Hepatocyte (in vitro differentiated cells): ENCODE data around the gene RNF128. TPM values are rescaled to one million over a fixed set of nuclear protein-coding genes. Genes with fewer than 3 reads are reported as not detected.

Experiments used
- DNase-seq: peaks from one replicate; pipeline ENCODE4 v3.0.0-alpha.2; 2016; ENCODE audit warnings: low spot score
- H2AFZ ChIP-seq: fragments of 200-600 bp; sonication (generic); 2 replicates; pipeline ENCODE4 v1.6.0; 2016; ENCODE audit warnings: antibody characterized with exemption, mild to moderate bottlenecking
- H3K27ac ChIP-seq: fragments of 200-600 bp; sonication (generic); 2 replicates; pipeline ENCODE4 v1.5.1; 2016; ENCODE audit warnings: mild to moderate bottlenecking
- H3K27me3 ChIP-seq: fragments of 200-600 bp; sonication (generic); 2 replicates; pipeline ENCODE4 v1.6.1; 2016
- H3K36me3 ChIP-seq: fragments of 200-600 bp; sonication (generic); replicated peaks from 2 replicates; pipeline ENCODE4 v1.5.1; 2016; ENCODE audit warnings: low read depth; ENCODE audit not compliant: insufficient read depth
- H3K4me1 ChIP-seq: fragments of 200-600 bp; sonication (generic); 2 replicates; pipeline ENCODE4 v1.5.1; 2016; ENCODE audit warnings: mild to moderate bottlenecking, moderate library complexity; ENCODE audit not compliant: insufficient read depth
- H3K4me2 ChIP-seq: fragments of 200-600 bp; sonication (generic); 2 replicates; pipeline ENCODE4 v1.6.0; 2016
- H3K4me3 ChIP-seq: fragments of 200-600 bp; sonication (generic); 2 replicates; pipeline ENCODE4 v1.5.1; 2016; ENCODE audit warnings: mild to moderate bottlenecking
- H3K79me2 ChIP-seq: fragments of 200-600 bp; sonication (generic); 2 replicates; pipeline ENCODE4 v1.6.0; 2017; ENCODE audit warnings: mild to moderate bottlenecking
- H3K9me2 ChIP-seq: fragments of 200-600 bp; sonication (generic); replicated peaks from 2 replicates; pipeline ENCODE4 v1.6.0; 2017; ENCODE audit warnings: mild to moderate bottlenecking; ENCODE audit not compliant: insufficient read depth
- H3K9me3 ChIP-seq: fragments of 200-600 bp; sonication (generic); 2 replicates; pipeline ENCODE4 v1.5.1; 2016; ENCODE audit warnings: low read depth, mild to moderate bottlenecking
- H4K20me1 ChIP-seq: fragments of 200-600 bp; sonication (generic); 2 replicates; pipeline ENCODE4 v1.6.0; 2016; ENCODE audit warnings: mild to moderate bottlenecking; ENCODE audit not compliant: insufficient read depth, poor library complexity, severe bottlenecking
- EZH2 ChIP-seq: fragments of 200-600 bp; sonication (generic); IDR thresholded peaks from 2 replicates; pipeline ENCODE4 v1.6.1; 2016; ENCODE audit warnings: antibody characterized with exemption, mild to moderate bottlenecking, borderline replicate concordance
- EZH2phosphoT487 ChIP-seq: fragments of 200-600 bp; sonication (generic); IDR thresholded peaks from one replicate; pipeline ENCODE4 v1.6.1; 2018; ENCODE audit warnings: antibody characterized with exemption, mild to moderate bottlenecking, low read depth, moderate library complexity; ENCODE audit not compliant: unreplicated experiment, severe bottlenecking
- WGBS: methylation state at CpG from one replicate; pipeline ENCODE4 v1.1.6; 2016; ENCODE audit warnings: low lambda C conversion rate; ENCODE audit errors: missing lambda C conversion rate; 5-methylcytosine and 5-hydroxymethylcytosine counted together
- polyA plus RNA-seq: library from polyadenylated mRNA; unstranded; fragments of >200 nt; fragmentation: Nextera tagmentation; extraction: Ambion mirVana; gene quantifications from 2 replicates; pipeline ENCODE4 v1.2.1, GENCODE V29; 2016
- total RNA-seq: library from RNA; depleted of rRNA; stranded (reverse); fragments of >200 nt; gene quantifications from 2 replicates; pipeline ENCODE4 v1.2.3, GENCODE V29; 2014
- TF ChIP-seq, protein P1 (sequence below): fragments of 200-600 bp; sonication (generic); IDR thresholded peaks from 2 replicates; pipeline ENCODE4 v1.5.1; 2016; ENCODE audit warnings: antibody characterized with exemption, mild to moderate bottlenecking; ENCODE audit not compliant: poor library complexity

RNF128 gene
- total and polyA plus RNA-seq, 2 experiments from 2014 or later, result 58.0 to 101 TPM

GRCh38 chrX:106711375-106711774 is 15.1 kb upstream of the RNF128 start:
- DNase-seq, result no peak
- H3K36me3 ChIP-seq, result no peaks in the 10 kb centered on the region
- no peaks in the 10 kb centered on the region for H3K9me2 ChIP-seq
- H3K4me1 ChIP-seq, result no peaks in the 10 kb centered on the region
- H3K27ac ChIP-seq, result no peak overlapping the region
- no peaks in the 10 kb centered on the region for H3K79me2 ChIP-seq
- no peaks in the 10 kb centered on the region for H3K27me3 ChIP-seq
- no peak for TF ChIP-seq EZH2phosphoT487
- H3K4me2 ChIP-seq, result no peak overlapping the region
- no peak overlapping the region for H2AFZ ChIP-seq
- peaks cover 4% of the 10 kb centered on the region for H3K9me3 ChIP-seq
- no peak overlapping the region for H3K4me3 ChIP-seq
- 83% methylated on average over 4 of the region's 4 CpGs for WGBS
- H4K20me1 ChIP-seq, result no peaks in the 10 kb centered on the region

- no peak overlapping the region for H2AFZ ChIP-seq
- peaks cover 4% of the 10 kb centered on the region for H3K9me3 ChIP-seq
- peak overlapping the region; percentile 78 for H3K27ac ChIP-seq
- no peaks in the 10 kb centered on the region for H4K20me1 ChIP-seq
- no peak overlapping the region for H3K4me3 ChIP-seq
- 63% methylated on average over 1 of the region's 1 CpG for WGBS
- H3K9me2 ChIP-seq, result no peaks in the 10 kb centered on the region
- no peaks in the 10 kb centered on the region for H3K79me2 ChIP-seq
- TF ChIP-seq EZH2, result no peak
- no peak for TF ChIP-seq EZH2phosphoT487
- TF ChIP-seq, protein P1, sequence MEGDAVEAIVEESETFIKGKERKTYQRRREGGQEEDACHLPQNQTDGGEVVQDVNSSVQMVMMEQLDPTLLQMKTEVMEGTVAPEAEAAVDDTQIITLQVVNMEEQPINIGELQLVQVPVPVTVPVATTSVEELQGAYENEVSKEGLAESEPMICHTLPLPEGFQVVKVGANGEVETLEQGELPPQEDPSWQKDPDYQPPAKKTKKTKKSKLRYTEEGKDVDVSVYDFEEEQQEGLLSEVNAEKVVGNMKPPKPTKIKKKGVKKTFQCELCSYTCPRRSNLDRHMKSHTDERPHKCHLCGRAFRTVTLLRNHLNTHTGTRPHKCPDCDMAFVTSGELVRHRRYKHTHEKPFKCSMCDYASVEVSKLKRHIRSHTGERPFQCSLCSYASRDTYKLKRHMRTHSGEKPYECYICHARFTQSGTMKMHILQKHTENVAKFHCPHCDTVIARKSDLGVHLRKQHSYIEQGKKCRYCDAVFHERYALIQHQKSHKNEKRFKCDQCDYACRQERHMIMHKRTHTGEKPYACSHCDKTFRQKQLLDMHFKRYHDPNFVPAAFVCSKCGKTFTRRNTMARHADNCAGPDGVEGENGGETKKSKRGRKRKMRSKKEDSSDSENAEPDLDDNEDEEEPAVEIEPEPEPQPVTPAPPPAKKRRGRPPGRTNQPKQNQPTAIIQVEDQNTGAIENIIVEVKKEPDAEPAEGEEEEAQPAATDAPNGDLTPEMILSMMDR, result no peak
- H3K4me2 ChIP-seq, result peak overlapping the region; percentile 58
- H3K4me1 ChIP-seq, result no peaks in the 10 kb centered on the region
- no peak for DNase-seq
- no peaks in the 10 kb centered on the region for H3K36me3 ChIP-seq
- H3K27me3 ChIP-seq, result no peaks in the 10 kb centered on the region
Observed at GRCh38 chrX:106716004-106716403, 10.5 kb upstream of the RNF128 start.

DNA sequence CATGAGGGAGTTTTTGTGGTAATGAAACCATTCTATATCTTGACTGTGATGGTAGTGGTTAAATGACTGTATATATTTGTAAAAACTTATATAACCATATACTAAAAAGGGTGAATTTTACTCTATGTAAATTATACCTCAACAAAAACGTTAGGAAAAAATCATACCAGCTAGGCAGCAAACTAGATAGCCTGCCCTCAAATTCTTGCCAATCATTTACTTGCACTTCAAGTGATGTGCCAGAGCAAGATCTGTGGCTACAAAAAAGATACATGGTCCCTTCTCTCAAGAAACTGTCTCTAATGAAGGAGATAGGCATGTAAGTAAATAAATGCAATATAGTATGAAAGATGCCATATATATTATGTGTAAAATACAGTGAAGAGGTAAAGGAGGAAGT is 10.0 kb upstream of the RNF128 start:
- H3K9me3 ChIP-seq, result peaks cover 4% of the 10 kb centered on the region
- no peak for DNase-seq
- H3K4me1 ChIP-seq, result no peaks in the 10 kb centered on the region
- no peaks in the 10 kb centered on the region for H3K79me2 ChIP-seq
- H3K9me2 ChIP-seq, result no peaks in the 10 kb centered on the region
- peak overlapping the region; percentile 78 for H3K27ac ChIP-seq
- H3K4me2 ChIP-seq, result peak overlapping the region; percentile 58
- WGBS, result 9% methylated on average over 1 of the region's 1 CpG
- no peaks in the 10 kb centered on the region for H4K20me1 ChIP-seq
- no peaks in the 10 kb centered on the region for H3K27me3 ChIP-seq
- no peak overlapping the region for H2AFZ ChIP-seq
- TF ChIP-seq EZH2phosphoT487 (no peak), EZH2 (no peak)
- TF ChIP-seq, protein P1, result no peak
- H3K4me3 ChIP-seq, result no peak overlapping the region
- no peaks in the 10 kb centered on the region for H3K36me3 ChIP-seq

GRCh38 chrX:106718709-106719108 is 7.8 kb upstream of the RNF128 start:
- Histone ChIP-seq H3K36me3 (no peaks in the 10 kb centered on the region), H2AFZ (no peak overlapping the region), H3K9me2 (no peaks in the 10 kb centered on the region), H3K4me2 (no peak overlapping the region), H3K4me1 (no peaks in the 10 kb centered on the region), H3K9me3 (peaks cover under 1% of the 10 kb centered on the region), H3K27me3 (no peaks in the 10 kb centered on the region), H4K20me1 (no peaks in the 10 kb centered on the region), H3K79me2 (no peaks in the 10 kb centered on the region), H3K27ac (peak overlapping the region; percentile 78), H3K4me3 (no peak overlapping the region)
- WGBS, result 58% methylated on average over 4 of the region's 4 CpGs
- no peak for DNase-seq
- TF ChIP-seq EZH2 (no peak), EZH2phosphoT487 (no peak)
- TF ChIP-seq, protein P1, result no peak
